AG09309 (cell line): Measurements from ENCODE around the gene TSC22D3.
"Not testable (repeated sequence)": the region's sequence is repeated elsewhere in the genome, so short reads cannot be mapped to it uniquely, and the experiment has no call there.

ENCODE experiments used
- DNase-seq: peaks from one replicate; pipeline ENCODE4 v3.0.0-alpha.2; 2010; ENCODE audit warnings: low read depth
- H3K4me3 ChIP-seq: 2 replicates; pipeline ENCODE4 v1.5.1; 2011; ENCODE audit warnings: mild to moderate bottlenecking, low read depth, low read length, moderate library complexity; ENCODE audit not compliant: control insufficient read depth
- TF ChIP-seq, protein P1 (sequence below): IDR thresholded peaks from 2 replicates; pipeline ENCODE4 v1.5.1; 2011; ENCODE audit warnings: mild to moderate bottlenecking, low read depth, low read length, inconsistent platforms; ENCODE audit not compliant: insufficient read depth, control insufficient read depth; ENCODE audit errors: missing control alignments

The TSC22D3 gene

DNA sequence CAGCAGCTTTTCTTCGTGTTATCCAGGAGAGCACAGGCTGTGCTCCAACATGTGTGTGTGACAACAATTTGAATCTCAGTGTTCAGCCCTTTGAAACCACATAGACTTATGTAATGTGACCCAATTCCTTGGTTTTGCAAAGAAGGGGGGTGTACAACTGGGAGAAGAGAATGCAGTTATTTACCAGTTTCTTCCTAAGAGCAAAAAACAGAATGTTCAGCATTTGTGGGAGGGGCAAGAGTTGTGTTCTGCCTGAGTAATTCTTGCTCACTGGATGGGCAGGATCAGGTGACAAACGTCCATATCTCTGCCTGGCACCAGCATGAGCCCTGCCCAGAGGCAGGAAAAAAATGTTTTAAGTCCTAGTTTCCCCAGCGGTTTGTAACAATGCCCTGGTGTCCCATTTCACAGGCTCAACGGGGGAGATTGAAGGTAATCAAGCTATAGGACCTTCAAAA, 75.2 kb downstream of the TSC22D3 start:
- TF ChIP-seq, protein P1, sequence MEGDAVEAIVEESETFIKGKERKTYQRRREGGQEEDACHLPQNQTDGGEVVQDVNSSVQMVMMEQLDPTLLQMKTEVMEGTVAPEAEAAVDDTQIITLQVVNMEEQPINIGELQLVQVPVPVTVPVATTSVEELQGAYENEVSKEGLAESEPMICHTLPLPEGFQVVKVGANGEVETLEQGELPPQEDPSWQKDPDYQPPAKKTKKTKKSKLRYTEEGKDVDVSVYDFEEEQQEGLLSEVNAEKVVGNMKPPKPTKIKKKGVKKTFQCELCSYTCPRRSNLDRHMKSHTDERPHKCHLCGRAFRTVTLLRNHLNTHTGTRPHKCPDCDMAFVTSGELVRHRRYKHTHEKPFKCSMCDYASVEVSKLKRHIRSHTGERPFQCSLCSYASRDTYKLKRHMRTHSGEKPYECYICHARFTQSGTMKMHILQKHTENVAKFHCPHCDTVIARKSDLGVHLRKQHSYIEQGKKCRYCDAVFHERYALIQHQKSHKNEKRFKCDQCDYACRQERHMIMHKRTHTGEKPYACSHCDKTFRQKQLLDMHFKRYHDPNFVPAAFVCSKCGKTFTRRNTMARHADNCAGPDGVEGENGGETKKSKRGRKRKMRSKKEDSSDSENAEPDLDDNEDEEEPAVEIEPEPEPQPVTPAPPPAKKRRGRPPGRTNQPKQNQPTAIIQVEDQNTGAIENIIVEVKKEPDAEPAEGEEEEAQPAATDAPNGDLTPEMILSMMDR = no peak
- no peak for DNase-seq
- no peak overlapping the region for H3K4me3 ChIP-seq

DNA sequence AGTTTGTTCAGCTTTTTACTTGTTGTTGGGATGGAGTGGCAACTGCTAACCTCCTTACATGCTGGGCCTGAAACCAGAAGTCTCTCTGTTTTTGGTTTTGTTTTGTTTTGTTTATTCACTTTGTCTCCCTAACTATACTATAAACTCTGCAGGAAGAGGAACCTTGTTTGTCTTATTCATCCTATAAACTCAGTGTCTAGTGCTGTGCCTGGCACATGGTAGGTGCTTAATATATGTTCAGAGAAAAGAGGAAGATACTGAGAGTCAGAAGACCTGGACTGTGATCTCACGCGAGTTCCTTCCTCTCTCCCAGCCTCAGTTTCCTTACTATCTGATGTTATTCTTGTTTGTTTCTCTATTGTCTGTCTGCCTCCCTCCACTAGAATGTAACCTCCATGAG, 76.0 kb downstream of the TSC22D3 start:
- TF ChIP-seq, protein P1 = no peak
- DNase-seq = no peak
- no peak overlapping the region for H3K4me3 ChIP-seq

DNA sequence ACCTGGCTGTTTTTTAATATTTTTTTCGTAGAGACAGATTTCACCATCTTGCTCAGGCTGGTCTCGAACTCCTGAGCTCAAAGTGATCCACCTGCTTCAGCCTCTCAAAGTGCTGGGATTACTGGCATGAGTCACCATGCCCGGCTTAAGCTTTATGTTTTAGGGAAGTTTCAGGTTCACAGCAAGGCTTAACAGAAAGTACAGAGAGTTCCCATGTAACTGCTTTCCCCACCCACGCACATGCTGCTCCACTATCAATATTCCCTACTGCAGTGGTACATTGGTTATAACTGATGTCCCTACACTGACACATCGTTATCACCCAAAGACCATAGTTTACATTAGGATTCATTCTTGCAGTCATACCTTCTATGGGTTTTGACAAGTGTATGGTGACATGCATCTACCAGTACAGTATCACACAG, 84.6 kb downstream of the TSC22D3 start:
- DNase-seq = no peak
- no peak overlapping the region for H3K4me3 ChIP-seq
- TF ChIP-seq, protein P1 = no peak

DNA sequence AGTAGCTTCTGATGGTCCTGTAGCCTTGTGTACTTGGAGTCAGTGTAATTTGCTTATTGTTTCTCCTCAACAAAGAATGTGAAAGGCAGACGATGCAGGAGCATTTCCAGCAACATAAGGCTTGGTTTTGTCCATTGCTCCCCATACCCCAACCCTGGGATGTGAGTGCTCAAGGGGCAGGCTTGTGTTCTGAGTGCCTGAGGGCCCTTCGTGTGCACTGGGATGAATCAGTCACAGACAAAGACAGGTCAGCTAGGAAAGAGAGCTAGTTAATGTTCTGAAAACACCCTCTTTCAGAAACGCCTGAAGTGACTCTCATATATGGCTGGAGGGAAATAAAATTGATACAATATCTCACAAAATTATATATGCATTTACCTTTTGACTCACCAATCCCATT, 88.1 kb downstream of the TSC22D3 start:
- H3K4me3 ChIP-seq = no peak overlapping the region
- no peak for DNase-seq
- TF ChIP-seq, protein P1 = no peak

DNA sequence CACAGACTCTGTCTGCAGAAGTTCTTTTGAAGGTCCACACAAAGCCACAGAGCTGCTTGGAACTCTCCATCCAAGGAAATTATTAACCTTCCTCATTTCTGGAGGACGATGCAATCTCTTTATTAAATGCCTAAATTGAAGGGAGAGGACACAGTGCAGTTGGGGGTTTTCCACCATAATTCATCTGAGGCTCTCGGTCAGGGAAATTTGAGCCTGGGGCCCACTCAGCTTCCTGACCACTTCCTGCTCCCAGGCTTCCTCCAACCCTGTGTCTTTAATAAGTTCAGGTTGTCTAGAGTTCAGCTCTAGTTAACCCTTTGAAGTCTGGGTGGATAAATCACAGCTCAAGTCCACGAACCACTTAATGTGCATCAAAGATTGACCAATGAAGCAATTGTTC, 88.8 kb downstream of the TSC22D3 start:
- H3K4me3 ChIP-seq = no peak overlapping the region
- TF ChIP-seq, protein P1 = no peak
- no peak for DNase-seq

DNA sequence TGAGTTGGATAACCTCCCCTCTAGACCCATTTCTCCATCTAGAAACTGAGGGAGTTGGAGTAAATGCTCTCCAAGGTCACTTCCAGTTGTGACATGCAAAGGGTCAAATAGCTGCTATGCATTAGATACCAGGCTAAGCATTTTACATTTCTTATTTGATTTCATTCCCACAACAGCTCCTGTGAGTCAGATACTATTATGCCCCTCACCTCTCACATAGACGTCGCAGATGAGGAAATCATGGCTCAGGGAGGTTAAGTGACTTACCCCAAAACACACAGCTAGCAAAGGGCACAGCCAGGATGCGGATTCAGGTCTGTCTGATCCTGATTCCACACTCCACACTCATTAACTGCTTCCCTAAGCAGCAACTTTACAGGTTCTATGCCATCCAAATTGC, 89.6 kb downstream of the TSC22D3 start:
- no peak overlapping the region for H3K4me3 ChIP-seq
- TF ChIP-seq, protein P1 = no peak
- DNase-seq = no peak

DNA sequence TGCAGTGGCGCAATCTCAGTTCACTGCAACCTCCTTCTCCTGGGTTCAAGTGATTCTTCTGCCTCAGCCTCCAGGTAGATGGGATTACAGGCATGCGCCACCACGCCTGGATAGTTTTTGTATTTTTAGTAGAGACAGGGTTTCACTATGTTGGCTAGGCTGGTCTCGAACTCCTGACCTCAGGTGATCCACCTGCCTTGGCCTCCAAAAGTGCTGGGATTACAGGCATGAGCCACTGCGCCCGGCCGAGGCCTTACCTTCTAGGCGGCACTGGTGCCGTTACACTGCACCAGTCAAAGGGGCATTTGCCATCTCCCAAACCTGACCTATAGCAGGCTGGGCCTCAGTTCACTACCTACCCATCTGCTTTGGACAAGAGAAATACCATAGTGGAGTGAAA, 90.0 kb downstream of the TSC22D3 start:
- H3K4me3 ChIP-seq, DNase-seq: not testable (repeated sequence)

DNA sequence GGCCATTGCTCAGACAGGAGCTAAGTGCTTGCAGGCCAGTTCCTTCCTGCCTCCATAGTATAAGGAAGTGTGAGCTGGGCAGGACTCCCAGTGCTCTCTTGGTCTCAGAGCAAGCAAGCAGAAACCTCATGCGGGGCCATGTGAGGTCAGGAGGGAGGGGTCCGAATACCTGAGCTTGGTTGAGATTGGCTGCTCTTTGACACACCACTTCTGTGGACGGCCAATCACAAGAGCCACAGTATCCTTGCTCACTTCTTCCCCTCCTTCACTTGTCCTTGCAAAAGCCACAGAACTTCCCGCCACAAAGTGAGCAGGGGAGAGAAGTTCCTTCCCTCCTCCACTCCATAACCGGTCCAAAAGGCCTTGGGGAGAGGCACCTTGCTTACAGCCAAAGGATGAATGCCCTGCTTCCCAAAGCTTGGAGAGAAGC, 90.6 kb downstream of the TSC22D3 start:
- TF ChIP-seq, protein P1 = no peak
- DNase-seq = no peak
- H3K4me3 ChIP-seq = no peak overlapping the region
